ENCODE results near the gene RCVRN. TPM values are rescaled to one million over a fixed set of nuclear protein-coding genes. Genes with fewer than 3 reads are reported as not detected.

The RCVRN gene
- total RNA-seq, 1 donor from 2014 or later = 0.38 TPM

GRCh38 chr17:9850151-9850550 is 54.9 kb downstream of the RCVRN start:
- Mint-ChIP-seq H3K27ac (no peak overlapping the region), H3K4me1 (no peaks in the 10 kb centered on the region), H3K36me3 (ENCODE audit: low read depth) (no peaks in the 10 kb centered on the region), H3K9me3 (no peaks in the 10 kb centered on the region), H3K27me3 (peaks cover 2% of the 10 kb centered on the region), H3K4me3 (no peak overlapping the region)
- no peak for TF ChIP-seq CTCF (IDR thresholded peaks at IDR 0.05)
- ChIA-PET CTCF (no interaction called here), POLR2A (no interaction called here)
- DNase-seq = no peak
- ATAC-seq (ENCODE audit: low read depth) = no peak
- intact Hi-C loops (cut with micrococcal nuclease) = no loop called here

Other genes with a start within 250 kb of the RCVRN start
- gene DHRS7C, start 113.7 kb downstream of the RCVRN start, total RNA-seq = not detected in 2 replicates
- not detected in 2 replicates for gene GSG1L2, start 83.2 kb downstream of the RCVRN start, total RNA-seq
- gene GLP2R, start 79.3 kb downstream of the RCVRN start, total RNA-seq = not detected in 2 replicates

All from activated B cell treated with CpG ODN at 0.5 μM for 24 hours (primary cell).